H1 (cell line): ENCODE results near the gene UNC79. TPM values are rescaled to one million over a fixed set of nuclear protein-coding genes. Genes with fewer than 3 reads are reported as not detected.

ENCODE experiments used
- CTCF ChIA-PET: fragments of 300-600 bp; sonication (Branson Sonifier 250); formaldehyde crosslinking; loops from one replicate; lab custom pipeline; 2021; ENCODE audit not compliant: partially characterized antibody; lab: Charles Lee
- POLR2A ChIA-PET: fragments of 300-600 bp; sonication (Branson Sonifier 250); formaldehyde crosslinking; loops from one replicate; lab custom pipeline; 2021; ENCODE audit warnings: inconsistent platforms; ENCODE audit not compliant: partially characterized antibody; lab: Charles Lee
- DNase-seq, 2 experiments: peaks; one replicate each; pipeline versions ENCODE4 v3.0.0 to v3.0.0-alpha.2; 2010 to 2022; ENCODE audit warnings: low spot score in 2 of 2, low read depth in 1 of 2, mixed read lengths in 1 of 2
- FAIRE-seq: peaks from 2 replicates; lab custom pipeline; 2011; peaks lifted over from hg19 to GRCh38; lab: Jason Lieb, UNC
- H2AFZ ChIP-seq: 2 replicates; pipeline ENCODE4 v1.8.1; 2012; ENCODE audit warnings: low read length, inconsistent platforms
- H2AK5ac ChIP-seq: 2 replicates; pipeline ENCODE4 v1.6.1; 2013; ENCODE audit warnings: low read depth, low read length
- H2BK120ac ChIP-seq: replicated peaks from 2 replicates; pipeline ENCODE3; 2013; ENCODE audit warnings: low read depth, low read length, inconsistent platforms
- H2BK12ac ChIP-seq: 2 replicates; pipeline ENCODE4 v1.6.1; 2013; ENCODE audit warnings: low read depth, low read length
- H2BK15ac ChIP-seq: 2 replicates; pipeline ENCODE4 v1.6.1; 2013; ENCODE audit warnings: low read length
- H2BK20ac ChIP-seq: 2 replicates; pipeline ENCODE4 v1.6.1; 2013; ENCODE audit warnings: low read length
- H2BK5ac ChIP-seq: 2 replicates; pipeline ENCODE4 v1.6.1; 2013; ENCODE audit warnings: low read depth, low read length
- H3K14ac ChIP-seq: 2 replicates; pipeline ENCODE4 v1.6.1; 2013; ENCODE audit warnings: inconsistent platforms; ENCODE audit not compliant: insufficient read length
- H3K18ac ChIP-seq: 2 replicates; pipeline ENCODE4 v1.6.1; 2013; ENCODE audit warnings: low read length; ENCODE audit errors: extremely low read depth
- H3K23ac ChIP-seq: 2 replicates; pipeline ENCODE4 v1.6.1; 2013; ENCODE audit warnings: inconsistent platforms; ENCODE audit not compliant: insufficient read length
- H3K23me2 ChIP-seq: 2 replicates; pipeline ENCODE4 v1.6.1; 2013; ENCODE audit warnings: low read depth, low read length
- H3K27ac ChIP-seq: 2 replicates; pipeline ENCODE4 v1.6.1; 2011; ENCODE audit warnings: low read depth, low read length, inconsistent platforms
- H3K27me3 ChIP-seq, 4 experiments: replicated peaks in 1 of 4; 1 replicate in 1 of 4; 2 replicates in 3 of 4; pipeline versions ENCODE4 v1.6.1 to v1.8.1; 2011 to 2013; ENCODE audit warnings: low read length in 3 of 4, mild to moderate bottlenecking in 3 of 4, inconsistent platforms in 2 of 4, mixed read lengths in 2 of 4, moderate library complexity in 1 of 4; ENCODE audit not compliant: control insufficient read depth in 3 of 4, insufficient read depth in 3 of 4; ENCODE audit errors: extremely low read depth in 1 of 4
- H3K36me3 ChIP-seq, 4 experiments: 2 replicates each; pipeline versions ENCODE4 v1.6.1 to v1.8.1; 2011 to 2013; ENCODE audit warnings: mild to moderate bottlenecking in 4 of 4, low read length in 3 of 4, moderate library complexity in 2 of 4, control low read depth in 1 of 4, inconsistent platforms in 1 of 4; ENCODE audit not compliant: insufficient read depth in 4 of 4, control insufficient read depth in 2 of 4
- H3K4ac ChIP-seq: replicated peaks from 2 replicates; pipeline ENCODE3; 2013; ENCODE audit warnings: low read length, low read depth, mixed read lengths, inconsistent platforms; ENCODE audit not compliant: insufficient read length
- H3K4me1 ChIP-seq, 4 experiments: replicated peaks in 1 of 4; 1 replicate in 1 of 4; 2 replicates in 3 of 4; pipeline versions ENCODE4 v1.6.1 to v1.8.1; 2011 to 2013; ENCODE audit warnings: low read length in 3 of 4, inconsistent platforms in 2 of 4, mixed read lengths in 1 of 4; ENCODE audit not compliant: insufficient read depth in 4 of 4, control insufficient read depth in 3 of 4
- H3K4me2 ChIP-seq, 2 experiments: 2 replicates each; pipeline versions ENCODE4 v1.6.1 to v1.8.1; 2011 to 2013; ENCODE audit warnings: low read depth in 2 of 2, low read length in 2 of 2, control low read depth in 1 of 2, inconsistent platforms in 1 of 2, mild to moderate bottlenecking in 1 of 2; ENCODE audit not compliant: insufficient read depth in 1 of 2
- H3K4me3 ChIP-seq, 4 experiments: fragments of 200-600, 300-600 bp in 1 of 4; sonication (generic), shearing (Covaris generic), sonication (Bioruptor Twin) in 1 of 4; 2 replicates each; pipeline versions ENCODE4 v1.5.1 to v1.8.1; 2011 to 2016; ENCODE audit warnings: low read length in 4 of 4, low read depth in 3 of 4, control low read depth in 2 of 4, inconsistent platforms in 2 of 4, mild to moderate bottlenecking in 2 of 4, mixed read lengths in 1 of 4, moderate library complexity in 1 of 4; ENCODE audit not compliant: insufficient read depth in 2 of 4; ENCODE audit errors: extremely low read depth in 1 of 4
- H3K56ac ChIP-seq: replicated peaks from 2 replicates; pipeline ENCODE3; 2013; ENCODE audit warnings: low read depth, mild to moderate bottlenecking, mixed read lengths, low read length, inconsistent platforms; ENCODE audit not compliant: insufficient read length
- H3K79me1 ChIP-seq: 2 replicates; pipeline ENCODE4 v1.6.1; 2013; ENCODE audit warnings: low read depth, low read length, control low read depth
- H3K79me2 ChIP-seq, 2 experiments: 2 replicates each; pipeline versions ENCODE4 v1.6.1 to v1.8.1; 2012 to 2013; ENCODE audit warnings: low read length in 2 of 2, mild to moderate bottlenecking in 2 of 2, inconsistent platforms in 1 of 2; ENCODE audit not compliant: insufficient read depth in 2 of 2, control insufficient read depth in 1 of 2
- H3K9ac ChIP-seq, 4 experiments: replicated peaks in 1 of 4; 1 replicate in 1 of 4; 2 replicates in 3 of 4; pipeline versions ENCODE4 v1.6.1 to v1.8.1; 2011 to 2013; ENCODE audit warnings: low read depth in 3 of 4, low read length in 3 of 4, control low read depth in 2 of 4, mild to moderate bottlenecking in 2 of 4, moderate library complexity in 2 of 4, inconsistent platforms in 1 of 4; ENCODE audit errors: extremely low read depth in 1 of 4
- H3K9me3 ChIP-seq, 2 experiments: 2 replicates each; pipeline versions ENCODE4 v1.6.1 to v1.8.1; 2012 to 2013; ENCODE audit warnings: mild to moderate bottlenecking in 2 of 2, moderate library complexity in 2 of 2, control low read depth in 1 of 2, inconsistent platforms in 1 of 2, low read depth in 1 of 2, low read length in 1 of 2, mixed read lengths in 1 of 2; ENCODE audit not compliant: insufficient read depth in 2 of 2
- H4K20me1 ChIP-seq, 2 experiments: replicated peaks in 1 of 2; 2 replicates each; pipeline versions ENCODE3 to v1.8.1; 2011 to 2013; ENCODE audit warnings: inconsistent platforms in 2 of 2, low read length in 2 of 2, mild to moderate bottlenecking in 1 of 2; ENCODE audit not compliant: insufficient read depth in 2 of 2, control insufficient read depth in 1 of 2
- H4K5ac ChIP-seq: 2 replicates; pipeline ENCODE4 v1.6.1; 2013; ENCODE audit warnings: low read length, low read depth, mixed read lengths, inconsistent platforms; ENCODE audit not compliant: insufficient read length
- H4K8ac ChIP-seq: 2 replicates; pipeline ENCODE4 v1.8.0; 2013; ENCODE audit warnings: mild to moderate bottlenecking, moderate library complexity, low read length, inconsistent platforms; ENCODE audit not compliant: insufficient read depth; ENCODE audit errors: extremely low read depth
- H4K91ac ChIP-seq: replicated peaks from 2 replicates; pipeline ENCODE3; 2013; ENCODE audit warnings: low read length, mixed read lengths, inconsistent platforms; ENCODE audit not compliant: insufficient read length
- CTBP2 ChIP-seq: IDR thresholded peaks from 2 replicates; pipeline ENCODE4 v1.7.0; 2011; ENCODE audit warnings: borderline replicate concordance, mild to moderate bottlenecking, moderate library complexity, mixed read lengths, low read length; ENCODE audit not compliant: insufficient read depth, insufficient read length
- TEAD4 ChIP-seq: IDR thresholded peaks from 2 replicates; pipeline ENCODE4 v1.6.1; 2012; ENCODE audit warnings: low read depth, low read length, inconsistent platforms, mixed read lengths
- ZNF274 ChIP-seq: IDR thresholded peaks from 2 replicates; pipeline ENCODE4 v1.7.0; 2012; ENCODE audit warnings: low read length, borderline replicate concordance; ENCODE audit errors: extremely low read depth
- WGBS, 2 experiments: shearing (Covaris generic) in 1 of 2; methylation state at CpG; one replicate each; pipeline versions ENCODE4 v1.1.6 to v1.1.7; 2013 to 2015; ENCODE audit warnings: low lambda C conversion rate in 2 of 2, mixed read lengths in 2 of 2, inconsistent platforms in 1 of 2, low coverage in 1 of 2, missing lambda C conversion rate in 1 of 2; ENCODE audit not compliant: insufficient replicate concordance in 2 of 2, insufficient coverage in 1 of 2, insufficient read length in 1 of 2; ENCODE audit errors: extremely low coverage in 1 of 2, missing lambda C conversion rate in 1 of 2; 5-methylcytosine and 5-hydroxymethylcytosine counted together
- polyA plus RNA-seq, 7 experiments: library from polyadenylated mRNA; depleted of rRNA in 3 of 7; stranded (reverse) in 5 of 7; unstranded in 2 of 7; fragments of >200 nt in 5 of 7; fragments of 200-250 nt in 2 of 7; gene quantifications; 1 replicate in 5 of 7; 2 replicates in 1 of 7; 4 replicates in 1 of 7; pipeline versions ENCODE4 v1.2.1 to v1.2.3, GENCODE V29; 2011 to 2013; ENCODE audit warnings: missing spikeins in 2 of 7, mixed read lengths in 2 of 7
- total RNA-seq: library from RNA; stranded (reverse); fragmentation: NEBNext Ultra II Directional; extraction: Animal tissue kit (Norgen Biotek cat#: 25700); gene quantifications from 2 replicates; pipeline ENCODE4 v1.2.1, GENCODE V29; 2021

The UNC79 gene
- total and polyA plus RNA-seq, 2 of the 8 experiments (the other 6 are each of a cell fraction or from before 2014, with no cell fraction given): 1.8 to 2.3 TPM

- no peak overlapping the region for H3K4me3 ChIP-seq
- 0 out of 7 replicates have a peak, but pooled peaks cover 0 to 4% (median 0%) of the 10 kb centered on the region in 4 experiments for H3K27me3 ChIP-seq
- no peak overlapping the region for H3K4me2 ChIP-seq
- H3K36me3 ChIP-seq: no peaks in the 10 kb centered on the region
- no peak overlapping the region for H2AK5ac ChIP-seq
- no peaks in the 10 kb centered on the region for H3K23me2 ChIP-seq
- no peak overlapping the region for H4K91ac ChIP-seq
- TF ChIP-seq ZNF274 (no peak), CTBP2 (no peak), TEAD4 (no peak)
- H3K23ac ChIP-seq: no peak overlapping the region
- ChIA-PET CTCF (interaction anchor here (1.3 to 2.3 kb wide), 3 partner anchors 9 to 186 kb away, joined by 3 to 9 read pairs (median 3); no protein-coding TSS in a partner anchor), POLR2A (no interaction called here)
- H2BK15ac ChIP-seq: no peak overlapping the region
- WGBS, 2 experiments: 95% methylated on average over 6 of the region's 6 CpGs; no CpG with 5 or more reads in 1 of the 2 experiments
- no peak for DNase-seq
- no peaks in the 10 kb centered on the region for H3K79me2 ChIP-seq
- no peak overlapping the region for H3K14ac ChIP-seq
- H2BK5ac ChIP-seq: no peak overlapping the region
- no peak overlapping the region for H2AFZ ChIP-seq
- no peaks in the 10 kb centered on the region for H3K79me1 ChIP-seq
- no peak for FAIRE-seq
- no peak overlapping the region for H3K9ac ChIP-seq
- no peaks in the 10 kb centered on the region for H3K4me1 ChIP-seq
- H4K20me1 ChIP-seq: no peaks in the 10 kb centered on the region
- no peak overlapping the region for H3K4ac ChIP-seq
- H3K27ac ChIP-seq: no peak overlapping the region
- H4K5ac ChIP-seq: no peak overlapping the region
- H3K18ac ChIP-seq: no peak overlapping the region
- no peak overlapping the region for H2BK120ac ChIP-seq
- H4K8ac ChIP-seq: no peak overlapping the region
- H2BK12ac ChIP-seq: no peak overlapping the region
- no peak overlapping the region for H2BK20ac ChIP-seq
- no peaks in the 10 kb centered on the region for H3K9me3 ChIP-seq
- no peak overlapping the region for H3K56ac ChIP-seq
These were observed 273.2 kb downstream of the UNC79 start for GRCh38 chr14:93703941-93704340.
